IPS DF 4.7 (cell line): ENCODE measurements around the gene GPC1.

Experiments used
- DNase-seq: peaks from one replicate; pipeline ENCODE4 v3.0.0-alpha.2; 2013; ENCODE audit warnings: low spot score; ENCODE audit errors: extremely low read depth

GPC1 gene

DNA sequence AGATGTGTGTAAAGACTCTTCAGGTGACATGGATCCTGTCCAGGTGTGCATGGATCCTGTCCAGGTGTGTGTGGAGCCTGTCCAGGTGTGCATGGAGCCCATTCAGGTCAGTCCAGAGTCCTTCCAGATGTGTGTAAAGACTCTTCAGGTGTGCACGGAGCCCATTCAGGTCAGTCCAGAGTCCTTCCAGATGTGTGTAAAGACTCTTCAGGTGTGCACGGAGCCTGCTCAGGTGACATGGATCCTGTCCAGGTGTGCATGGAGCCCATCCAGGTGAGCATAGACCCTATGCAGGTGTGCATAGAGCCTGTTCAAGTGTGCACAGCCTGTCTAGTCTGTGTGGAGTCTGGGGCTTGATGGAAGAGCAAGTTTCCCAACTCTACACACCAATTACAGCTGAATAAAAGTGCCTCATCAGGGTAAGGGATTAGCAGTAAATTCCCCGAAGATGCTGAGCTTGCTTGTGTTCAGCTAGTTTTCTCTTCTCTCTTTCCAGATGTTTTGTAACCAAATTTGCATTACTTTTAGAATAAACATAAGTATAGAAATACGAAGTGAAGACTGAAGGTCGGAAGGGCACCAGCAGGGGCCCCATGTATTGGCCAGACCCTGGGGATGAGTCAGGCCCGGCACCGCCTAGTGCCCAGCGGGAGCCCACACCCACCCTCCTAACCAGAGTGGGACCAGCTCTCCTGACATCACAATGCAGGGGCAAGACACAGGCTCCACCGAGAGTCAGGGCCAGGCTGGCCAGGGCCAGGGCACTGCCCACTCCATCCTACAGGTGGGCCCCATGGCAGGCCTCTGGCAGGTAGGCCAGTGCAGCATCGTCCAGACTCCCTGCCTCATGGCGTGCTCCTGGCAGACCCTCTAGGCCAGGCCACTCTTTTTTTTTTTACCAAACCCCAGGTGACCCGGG, 38.6 kb upstream of the GPC1 start:
- DNase-seq: no peak

DNA sequence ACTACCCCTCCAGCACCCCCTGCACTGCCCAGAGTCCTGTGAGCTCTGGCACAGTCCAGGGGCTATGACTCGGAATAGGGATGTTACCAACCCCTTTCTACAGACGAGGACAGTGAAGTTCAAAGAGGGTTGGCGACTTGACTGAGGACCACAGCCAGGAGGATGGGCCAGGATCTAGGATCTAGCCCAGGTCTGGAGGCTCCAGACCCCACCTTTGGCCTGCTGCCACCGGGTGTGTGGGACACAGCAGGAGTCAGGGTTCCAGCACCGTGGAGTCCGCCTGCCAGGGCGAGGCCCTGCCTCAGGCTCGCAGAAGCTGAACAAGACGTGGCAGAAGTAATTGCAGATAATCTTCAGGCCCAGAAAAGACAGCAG, 37.9 kb upstream of the GPC1 start:
- DNase-seq: no peak

DNA sequence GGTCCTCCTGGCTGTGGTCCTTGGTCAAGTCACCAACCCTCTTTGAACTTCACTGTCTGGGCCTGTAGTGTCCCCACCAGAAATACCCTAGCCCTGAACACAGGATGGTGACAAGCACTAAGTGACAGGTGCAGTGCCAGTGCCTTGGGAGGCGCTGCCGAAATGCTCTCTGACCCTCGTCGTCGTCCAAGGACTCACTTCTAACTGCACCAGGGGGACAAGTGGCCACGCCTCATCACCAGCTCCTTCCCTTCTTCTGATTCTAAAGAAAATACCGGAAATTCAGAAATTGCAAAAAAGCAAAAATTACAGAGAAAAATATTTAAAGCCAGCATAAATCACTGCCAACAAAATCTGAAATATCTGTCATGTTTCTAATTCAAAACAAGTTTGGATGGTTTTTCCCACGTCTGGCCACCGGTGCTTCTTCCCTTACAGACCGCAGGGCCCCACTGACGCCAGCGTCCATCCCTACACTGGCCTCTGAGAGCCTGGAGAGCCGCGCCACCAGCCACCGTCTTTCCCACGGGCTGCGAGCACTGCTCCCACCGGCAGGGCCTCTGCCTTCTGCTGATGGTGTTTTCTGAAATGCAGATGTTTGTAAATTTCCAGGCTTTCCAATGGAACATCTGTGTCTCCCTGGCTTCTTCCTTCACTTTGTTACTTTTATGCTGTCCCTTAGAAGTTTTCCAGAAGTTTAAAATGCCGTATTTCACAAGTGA, 37.4 kb upstream of the GPC1 start:
- DNase-seq: no peak

DNA sequence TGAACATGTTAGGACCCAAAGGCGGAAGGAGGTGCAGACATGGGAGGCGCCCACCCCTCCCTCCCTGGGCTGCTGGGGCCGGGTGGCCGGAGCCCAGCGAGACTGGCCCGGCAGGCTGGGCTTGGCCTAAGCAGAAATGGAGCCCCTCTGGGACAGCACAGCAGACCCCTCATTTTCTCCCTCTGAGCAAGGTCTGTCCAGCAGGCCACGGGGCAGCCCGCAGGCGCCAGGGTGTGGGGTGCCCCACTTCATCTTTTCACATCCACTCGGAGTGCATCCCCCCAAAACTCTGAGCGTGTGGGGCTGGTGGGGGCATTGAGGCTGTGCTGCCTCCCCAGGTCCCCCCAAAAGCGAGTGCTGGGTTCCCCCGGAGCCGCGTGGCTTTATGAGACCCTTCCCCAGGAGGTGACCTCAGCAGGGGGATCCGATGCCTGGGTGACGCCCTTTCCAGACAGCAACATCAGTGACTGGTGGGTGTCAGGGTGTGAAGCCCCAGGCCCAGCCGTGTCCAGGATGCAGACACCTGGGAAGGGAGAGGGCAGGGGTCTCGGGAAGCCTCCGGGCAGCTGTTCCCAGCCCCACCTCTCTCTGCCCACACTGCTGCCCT, 36.7 kb upstream of the GPC1 start:
- no peak for DNase-seq

DNA sequence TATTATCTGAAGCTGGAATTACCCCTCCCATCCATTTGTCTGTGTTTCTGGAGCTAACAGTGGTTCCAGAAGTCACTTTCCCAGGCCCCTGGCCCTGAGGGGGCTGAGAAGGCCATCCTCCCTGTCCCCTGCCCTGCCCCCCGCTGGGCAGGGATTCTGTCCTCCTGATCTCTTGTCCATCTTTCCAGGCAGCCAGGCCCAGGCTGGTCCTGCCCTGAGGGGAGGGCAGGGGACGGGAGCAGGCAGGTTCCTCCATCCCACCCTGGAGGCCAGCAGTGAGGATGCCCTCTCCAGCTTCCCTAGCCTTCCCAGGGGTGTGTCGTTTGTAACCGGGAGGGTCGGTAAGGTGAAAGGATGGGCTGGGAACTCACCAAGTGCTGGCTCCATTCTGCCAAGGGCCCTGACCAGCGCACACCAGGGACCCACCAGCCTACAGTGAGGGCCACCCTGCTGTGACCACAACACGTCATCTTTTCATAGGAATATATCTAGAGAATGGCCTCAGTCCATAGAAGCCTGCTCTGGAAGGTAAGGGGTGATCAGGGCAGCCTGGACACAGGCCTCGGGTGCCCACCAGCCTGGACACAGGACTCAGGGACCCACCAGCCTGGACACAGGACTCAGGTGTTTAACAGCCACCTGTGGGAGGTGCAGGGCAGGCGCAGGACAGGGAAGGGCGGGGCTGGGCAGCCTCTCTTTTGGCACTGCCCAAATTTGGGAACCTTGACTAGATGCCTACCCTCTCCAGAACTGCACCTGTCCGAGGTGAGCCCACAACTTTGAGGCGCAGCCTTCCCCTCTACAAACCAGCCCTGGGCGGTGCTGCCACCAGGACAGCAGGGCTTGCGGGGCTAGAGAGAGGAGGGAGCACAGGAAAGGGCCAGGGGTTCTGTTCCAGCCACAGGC, 35.8 kb upstream of the GPC1 start:
- no peak for DNase-seq

DNA sequence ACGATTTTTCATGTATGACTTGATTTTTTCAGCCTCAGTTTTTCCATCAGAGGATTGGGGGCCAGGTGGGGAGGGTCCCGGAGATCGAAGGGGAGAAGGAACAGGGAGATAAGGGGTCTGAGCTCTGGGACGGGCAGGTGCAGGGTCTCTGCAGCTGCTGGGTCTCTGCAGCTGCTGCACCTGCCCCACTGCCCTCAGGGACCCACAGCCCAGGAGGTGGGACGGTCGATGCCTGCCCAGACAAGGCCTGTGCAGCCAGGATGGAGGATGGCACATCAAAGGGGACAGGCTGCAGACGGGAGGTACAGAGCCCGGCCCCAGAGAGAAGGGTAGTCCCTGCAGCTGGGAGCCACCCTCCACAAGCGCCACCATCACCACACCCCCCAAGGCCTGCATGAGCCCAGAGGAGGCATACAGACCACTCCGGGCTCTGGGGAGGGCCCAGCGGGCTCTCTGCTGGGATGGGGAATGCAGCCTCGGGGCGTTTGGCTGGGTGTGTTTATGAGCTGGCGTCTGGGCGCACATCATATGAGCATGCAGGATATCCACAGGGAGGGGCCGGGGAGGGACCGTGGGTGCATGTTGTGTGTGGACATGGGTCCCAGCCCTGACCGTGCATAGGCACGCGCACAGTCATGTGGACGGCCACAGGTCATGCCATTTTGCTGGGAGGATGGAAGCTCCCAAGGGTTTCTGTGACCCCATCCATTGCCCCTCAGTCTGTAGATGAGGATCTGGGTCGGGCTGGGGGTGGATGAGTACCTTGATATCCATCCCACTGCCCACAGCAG, 34.9 kb upstream of the GPC1 start:
- no peak for DNase-seq

DNA sequence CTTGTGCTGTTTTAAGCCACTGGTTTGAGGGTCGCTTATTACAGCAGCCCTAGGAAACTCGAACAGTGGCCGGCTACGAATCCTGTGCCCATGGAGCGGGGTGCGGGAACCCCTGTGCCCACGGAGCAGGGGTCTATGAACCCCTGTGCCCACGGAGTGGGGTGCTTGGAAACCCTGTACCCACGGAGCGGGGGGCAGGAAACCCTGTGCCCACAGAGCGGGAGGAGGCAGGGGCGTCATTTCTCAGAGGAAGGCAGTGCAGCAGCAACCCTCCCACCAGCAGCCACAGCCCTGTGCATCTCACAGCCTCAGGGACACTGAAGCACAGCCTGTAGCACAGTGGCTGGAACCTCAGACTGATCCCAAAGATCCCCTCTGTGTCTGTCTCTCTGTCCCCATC, 34.2 kb upstream of the GPC1 start:
- no peak for DNase-seq

DNA sequence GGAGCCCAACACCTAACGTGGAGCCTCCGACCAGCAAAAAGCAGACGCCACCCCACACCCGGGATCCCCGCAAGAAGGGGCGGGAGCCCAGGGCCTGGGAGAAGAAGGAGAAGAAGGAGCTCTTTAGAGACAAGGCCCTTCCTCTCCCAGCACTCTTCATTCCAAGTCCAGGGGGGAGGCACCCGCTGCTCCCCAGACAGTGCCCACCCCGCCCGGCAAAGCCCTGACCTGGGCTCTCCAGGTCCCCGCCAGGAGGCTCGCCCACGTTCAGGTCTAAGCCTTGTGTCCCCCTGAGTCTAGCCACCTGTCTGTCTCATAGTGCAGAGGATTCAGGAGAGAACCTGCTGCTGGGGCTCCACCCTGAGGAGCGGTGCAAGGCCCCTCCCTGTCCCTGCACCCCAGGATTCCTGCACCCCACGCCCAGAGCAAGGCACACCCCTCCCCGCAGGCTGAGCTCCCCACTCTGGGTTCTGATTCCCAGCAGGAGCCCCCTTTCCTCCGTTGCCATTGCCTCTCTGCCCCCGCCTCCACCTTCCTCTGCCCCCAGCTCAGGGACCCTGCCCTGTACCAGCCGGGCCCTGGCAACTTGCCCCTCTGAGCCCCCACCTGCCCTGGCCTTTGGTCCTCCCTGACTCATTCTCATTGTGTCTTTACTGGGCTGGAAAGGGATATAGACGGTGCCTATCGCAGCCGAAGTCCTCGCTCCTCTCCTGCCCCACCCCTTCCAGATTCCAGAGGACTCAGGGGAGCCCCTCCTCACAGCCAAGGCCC, 33.5 kb upstream of the GPC1 start:
- no peak for DNase-seq

DNA sequence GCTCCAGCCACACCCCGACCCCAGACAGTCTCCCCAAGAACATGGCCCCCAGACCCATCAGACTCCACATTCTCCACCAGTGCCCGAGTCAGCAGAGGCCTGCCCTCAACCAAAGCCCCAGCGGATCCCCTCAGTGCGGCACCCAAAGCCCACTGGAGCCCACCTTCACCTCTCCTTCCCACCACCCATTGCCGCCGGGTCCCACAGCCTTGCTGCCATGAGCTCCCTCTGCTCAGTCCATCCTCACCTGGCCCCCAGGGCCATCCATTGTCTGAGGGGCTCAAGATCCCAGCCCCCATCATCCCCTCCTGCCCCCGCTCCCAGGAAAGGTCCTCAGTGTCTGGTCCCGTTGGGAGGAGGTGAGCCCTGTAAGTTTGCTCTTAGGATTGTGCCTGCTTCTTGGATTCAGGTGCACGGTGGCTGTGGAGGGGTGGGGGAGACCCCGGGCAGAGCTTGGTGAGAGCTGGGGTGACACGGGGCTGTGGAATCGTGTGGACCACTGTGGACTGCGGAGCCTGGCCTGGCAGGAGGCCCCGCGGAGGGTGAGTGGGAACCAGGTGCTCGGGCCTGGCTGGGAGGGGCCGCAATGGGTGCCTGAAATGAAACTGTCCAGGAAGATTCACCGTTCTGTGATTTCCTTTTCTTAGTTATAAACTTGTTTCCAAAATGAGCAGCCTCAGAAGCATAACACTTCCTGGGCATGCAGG, 32.7 kb upstream of the GPC1 start:
- DNase-seq: no peak

DNA sequence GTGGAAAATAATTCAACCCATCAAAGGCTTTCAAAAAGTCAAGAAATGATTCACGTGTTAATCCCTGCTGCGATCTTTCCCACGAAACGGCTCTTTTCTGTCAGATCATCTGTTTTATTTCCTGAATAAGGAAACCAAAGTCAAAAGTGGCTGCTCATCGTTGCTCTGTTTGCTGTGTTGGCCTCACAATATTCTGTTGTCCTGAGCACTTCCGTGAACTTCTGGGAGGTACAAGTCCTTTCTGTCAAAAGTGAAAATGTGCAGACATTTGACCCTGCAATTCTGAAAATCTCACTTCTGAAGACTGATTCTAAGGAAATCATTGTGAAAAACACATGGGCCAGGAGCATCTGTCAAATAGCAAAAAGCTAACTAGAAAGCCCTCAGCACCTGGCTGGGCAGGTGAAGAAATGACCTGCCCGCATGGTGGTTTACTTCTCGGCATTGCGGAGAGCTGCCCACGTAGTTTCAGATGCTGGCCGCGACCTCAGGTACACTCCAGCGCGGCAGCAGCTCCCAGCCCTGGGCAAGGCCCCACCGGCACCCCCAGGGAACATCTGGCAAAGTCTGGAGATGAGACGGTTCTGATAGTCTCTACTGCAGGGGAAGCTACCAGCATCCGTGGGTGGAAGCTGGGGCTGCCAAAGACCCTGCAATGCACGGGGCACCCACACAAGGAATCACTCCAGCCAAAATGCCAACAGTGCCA, 31.9 kb upstream of the GPC1 start:
- no peak for DNase-seq

DNA sequence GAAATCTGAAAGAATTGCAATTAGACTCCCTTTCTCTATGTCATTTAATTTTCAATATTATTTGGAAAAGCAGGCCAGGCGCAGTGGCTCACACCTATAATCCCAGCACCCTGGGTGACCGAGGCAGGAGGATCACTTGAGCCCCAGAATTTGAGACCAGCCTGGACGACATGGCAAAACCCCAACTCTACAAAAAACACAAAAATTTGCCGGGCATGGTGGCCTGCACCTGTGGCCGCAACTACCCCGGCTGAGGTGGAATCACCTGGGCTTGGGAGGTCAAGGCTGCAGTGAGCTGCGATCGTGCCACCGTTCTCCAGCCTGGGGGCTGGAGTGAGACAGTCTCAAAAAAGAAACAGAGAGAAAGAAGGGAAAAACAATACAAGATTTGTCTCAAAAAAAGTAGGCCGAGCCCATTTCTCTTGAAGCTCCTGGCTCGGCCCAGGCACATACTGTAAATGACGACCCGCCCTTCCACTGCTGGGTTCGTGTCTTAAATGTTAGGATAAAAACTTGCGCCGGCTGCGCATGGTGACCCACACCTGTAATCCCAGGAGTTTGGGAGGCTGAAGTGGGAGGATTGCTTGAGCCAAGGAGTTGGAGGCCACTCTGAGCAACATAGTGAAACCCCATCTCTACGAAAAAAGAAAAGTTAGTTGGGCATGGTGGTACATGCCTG, 31.1 kb upstream of the GPC1 start:
- no peak for DNase-seq

DNA sequence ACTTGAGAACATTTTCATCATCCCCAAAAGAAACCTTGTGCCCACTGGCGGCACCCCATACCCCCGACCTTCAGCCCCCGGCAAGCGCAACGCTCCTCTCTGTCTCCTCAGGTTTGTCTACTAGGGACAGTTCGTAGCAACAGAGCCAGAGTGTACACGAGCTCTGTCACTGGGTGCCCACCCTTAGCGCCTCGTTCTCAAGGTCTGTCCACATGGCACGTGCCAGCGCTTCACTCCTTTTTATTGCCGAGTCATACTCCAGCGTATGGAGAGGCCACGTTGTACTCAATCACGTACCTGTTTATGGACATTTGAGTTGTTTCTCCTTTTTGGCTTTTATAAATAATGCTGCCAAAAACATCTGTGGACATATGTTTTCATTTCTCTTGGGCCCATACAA, 30.3 kb upstream of the GPC1 start:
- no peak for DNase-seq

DNA sequence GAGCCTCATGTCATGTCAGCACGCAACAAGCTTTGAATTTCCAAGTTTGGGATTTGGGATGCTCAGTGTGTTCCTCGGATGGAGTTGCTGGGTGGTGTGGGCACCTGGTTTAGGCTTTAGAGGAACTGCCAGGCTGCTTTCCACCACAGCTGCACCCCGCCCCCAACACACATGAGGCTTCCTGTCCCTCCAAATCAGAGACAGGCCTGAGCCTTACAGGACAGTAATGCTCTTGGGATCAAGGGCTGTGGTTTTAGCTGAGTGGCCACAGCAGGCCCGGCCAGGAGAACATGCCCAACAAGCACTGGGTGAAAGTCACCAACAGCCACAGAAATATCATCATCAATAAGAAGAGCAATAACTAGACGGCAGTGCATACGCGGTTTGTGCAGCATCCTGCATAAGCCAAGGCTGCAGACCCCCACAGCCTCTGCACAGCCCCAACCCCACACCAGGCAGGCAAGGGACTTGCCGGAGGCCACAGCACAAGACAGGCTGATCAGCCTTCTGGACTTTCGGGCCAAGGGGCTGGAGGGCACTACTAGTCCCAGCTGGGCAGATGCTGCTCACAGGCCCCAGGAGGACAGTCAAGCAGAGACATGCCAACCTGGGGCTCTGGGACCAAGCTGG, 29.7 kb upstream of the GPC1 start:
- DNase-seq: no peak

DNA sequence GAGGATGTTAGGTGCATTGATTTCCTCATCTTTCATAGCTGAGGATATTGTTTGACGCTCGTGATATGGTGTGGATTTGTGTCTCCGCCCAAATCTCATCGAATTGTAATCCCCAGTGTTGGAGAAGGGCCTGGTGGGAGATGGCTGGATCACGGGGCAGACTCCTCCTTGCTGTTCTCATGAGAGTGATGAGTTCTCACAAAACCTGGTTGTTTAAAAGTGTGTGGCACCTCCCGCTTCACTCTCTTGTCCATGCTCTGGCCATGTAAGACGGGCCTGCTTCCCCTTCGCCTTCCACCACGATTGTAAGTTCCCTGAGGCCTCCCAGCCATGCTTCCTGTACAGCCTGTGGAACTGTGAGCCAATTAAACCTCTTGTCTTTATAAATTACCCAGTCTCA, 28.4 kb upstream of the GPC1 start:
- DNase-seq: no peak

DNA sequence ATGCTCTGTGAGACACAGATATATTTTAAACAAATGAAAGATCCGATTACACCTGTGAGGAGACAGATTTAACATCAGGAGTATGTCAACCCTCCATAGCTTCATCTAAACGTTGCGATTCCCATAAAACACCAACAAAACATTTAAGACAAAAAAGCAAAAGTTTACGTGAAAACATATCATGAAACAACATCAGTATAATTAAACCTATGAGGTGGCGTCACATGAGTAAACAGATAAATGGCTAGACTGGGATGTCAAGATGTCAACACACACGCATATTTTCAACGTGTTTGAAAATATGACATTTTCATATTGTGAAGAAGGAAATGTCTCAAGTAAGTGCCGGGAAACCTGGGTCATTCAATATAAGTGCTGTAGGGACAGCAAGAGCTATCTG, 25.5 kb upstream of the GPC1 start:
- DNase-seq: no peak

DNA sequence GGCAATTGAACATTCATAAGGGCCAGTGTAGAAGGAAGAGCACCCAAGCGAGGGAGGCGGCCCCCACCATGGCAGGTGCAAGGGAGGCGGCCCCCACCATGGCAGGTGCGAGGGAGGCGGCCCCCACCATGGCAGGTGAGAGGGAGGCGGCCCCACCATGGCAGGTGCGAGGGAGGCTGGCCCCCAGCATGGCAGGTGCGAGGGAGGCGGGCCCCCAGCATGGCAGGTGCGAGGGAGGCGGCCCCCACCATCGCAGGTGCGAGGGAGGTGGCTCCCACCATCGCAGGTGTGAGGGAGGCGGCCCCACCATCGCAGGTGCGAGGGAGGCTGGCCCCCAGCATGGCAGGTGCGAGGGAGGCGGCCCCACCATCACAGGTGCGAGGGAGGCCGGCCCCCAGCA, 24.7 kb upstream of the GPC1 start:
- no peak for DNase-seq
